GM21447 (cell line): ENCODE measurements around the gene DCLK1.

ENCODE experiments used
- ATAC-seq: cut with Tn5 transposase; IDR thresholded peaks from one replicate; pipeline ENCODE4 v1.9.1; 2021; ENCODE audit not compliant: unreplicated experiment

The DCLK1 gene

GRCh38 chr13:35838356-35838755 lies 292.8 kb downstream of the DCLK1 start:
- no peak for ATAC-seq

- no peak for ATAC-seq
Measured at GRCh38 chr13:35836446-35836845, 294.7 kb downstream of the DCLK1 start.

DNA sequence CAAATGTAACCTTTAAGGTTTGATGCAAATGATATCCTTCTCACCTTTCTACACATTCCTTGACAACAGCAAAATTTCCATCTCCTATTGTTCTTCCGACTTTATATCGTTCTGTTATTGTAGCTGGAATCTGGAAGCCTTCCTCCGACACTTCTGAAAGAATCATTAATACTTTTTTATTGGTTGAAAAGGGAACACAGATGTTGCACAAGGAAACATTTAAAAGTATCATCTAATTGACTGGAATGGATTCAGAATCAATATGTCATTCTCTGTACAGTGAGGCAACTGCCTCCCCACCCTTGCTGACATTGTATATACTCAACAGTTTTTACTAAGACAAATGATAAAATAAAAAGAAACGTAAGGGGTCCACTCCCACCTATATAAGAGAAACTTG lies 295.2 kb downstream of the DCLK1 start:
- no peak for ATAC-seq

- no peak for ATAC-seq
Measured at GRCh38 chr13:35833608-35834275, 297.4 kb downstream of the DCLK1 start.

DNA sequence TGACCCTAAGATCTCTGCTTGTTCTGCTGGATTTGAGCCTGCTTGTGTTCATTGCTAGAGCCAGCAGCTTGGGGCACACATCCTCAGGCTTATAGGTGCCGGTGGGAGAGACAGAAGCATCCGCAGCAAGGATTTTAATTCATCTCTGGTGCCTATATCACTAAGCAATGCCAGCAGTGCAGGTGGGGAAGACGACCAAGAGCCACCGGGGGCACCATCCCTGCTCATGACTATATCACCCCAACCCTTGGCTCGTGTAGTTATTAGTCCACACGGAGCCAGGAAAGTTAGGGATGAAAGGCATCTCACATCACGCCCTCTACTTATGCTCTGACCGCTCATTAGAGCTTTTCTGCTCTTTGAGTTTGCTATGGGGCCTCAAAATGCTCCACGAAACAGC lies 298.2 kb downstream of the DCLK1 start:
- ATAC-seq: no peak

DNA sequence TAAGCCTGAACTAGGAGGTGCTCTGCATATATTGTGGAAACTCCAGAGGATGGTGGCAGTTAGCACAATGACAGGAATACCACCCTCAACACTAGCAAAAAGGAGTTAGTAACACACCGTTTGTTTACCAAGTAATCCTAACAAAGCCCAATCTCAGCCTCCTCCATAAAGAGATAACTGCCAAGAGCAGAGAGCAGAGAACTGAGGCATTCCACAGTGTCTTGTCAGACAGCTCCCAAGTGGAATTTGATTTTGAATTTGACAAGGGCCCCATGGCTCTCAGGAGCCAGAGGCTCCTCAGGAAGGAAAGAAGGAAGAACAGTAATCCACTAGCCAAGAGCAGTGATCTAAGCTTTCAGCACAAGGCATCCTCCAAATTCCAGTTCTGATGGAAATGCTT lies 298.6 kb downstream of the DCLK1 start:
- ATAC-seq: no peak

DNA sequence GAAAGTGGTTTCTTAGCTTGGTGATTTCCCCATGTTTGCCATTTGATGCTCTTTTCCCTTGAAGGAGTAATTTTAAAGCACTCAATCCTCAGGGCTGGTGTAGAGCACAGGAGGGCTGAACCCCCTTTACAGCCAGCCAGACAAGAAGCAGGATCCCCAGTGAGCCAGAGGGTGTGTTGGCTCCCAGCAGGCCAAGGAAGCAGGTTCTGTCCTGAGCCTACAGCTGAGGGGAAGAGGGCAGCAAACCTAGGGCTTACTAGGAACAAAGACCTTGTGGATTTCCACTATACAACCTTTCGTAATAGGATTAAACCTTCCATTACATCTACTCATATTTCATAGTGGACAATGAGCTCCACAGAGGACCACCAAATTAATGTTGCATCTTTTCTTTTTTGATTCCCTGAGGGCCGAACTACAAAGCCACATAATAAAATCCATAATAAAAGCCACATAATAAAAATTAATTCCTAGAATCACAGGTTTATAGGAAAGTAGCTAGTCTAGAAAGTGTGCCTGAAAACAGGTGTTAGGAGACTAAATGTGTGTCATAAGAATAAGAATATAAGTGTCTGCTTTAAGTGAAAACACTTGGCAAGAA lies 300.2 kb downstream of the DCLK1 start:
- no peak for ATAC-seq

DNA sequence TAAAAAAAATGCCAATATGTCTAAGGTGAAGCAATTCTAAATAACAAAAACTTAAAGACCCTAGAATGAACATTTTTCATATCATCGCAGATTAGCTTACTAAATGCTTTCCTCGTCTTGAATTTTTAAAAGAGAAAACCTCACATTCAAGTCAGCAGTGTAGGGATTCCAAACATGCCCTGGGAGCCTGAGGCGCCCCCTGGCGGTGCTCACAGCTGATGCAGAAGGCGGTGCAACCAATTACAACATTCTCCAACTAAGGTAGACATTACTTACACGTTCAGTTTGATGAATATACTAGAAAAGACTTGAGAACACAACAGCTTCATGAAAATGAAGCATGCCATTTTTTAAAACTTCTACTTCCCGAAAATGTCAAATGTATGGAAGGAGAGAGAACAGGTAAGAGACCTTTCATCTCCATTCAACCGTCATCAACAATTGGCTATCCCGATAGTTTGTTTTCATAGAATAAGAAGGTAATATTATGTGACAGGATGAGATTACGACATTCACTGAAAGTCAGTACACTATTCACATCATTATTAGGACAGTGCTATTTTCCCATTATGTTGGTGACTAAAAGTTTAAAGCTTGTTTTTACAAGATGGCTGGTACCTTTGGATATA lies 304.4 kb downstream of the DCLK1 start:
- no peak for ATAC-seq

- no peak for ATAC-seq
Measured at GRCh38 chr13:35824825-35825224, 306.4 kb downstream of the DCLK1 start.

GRCh38 chr13:35824395-35824794 lies 306.8 kb downstream of the DCLK1 start:
- ATAC-seq: no peak

DNA sequence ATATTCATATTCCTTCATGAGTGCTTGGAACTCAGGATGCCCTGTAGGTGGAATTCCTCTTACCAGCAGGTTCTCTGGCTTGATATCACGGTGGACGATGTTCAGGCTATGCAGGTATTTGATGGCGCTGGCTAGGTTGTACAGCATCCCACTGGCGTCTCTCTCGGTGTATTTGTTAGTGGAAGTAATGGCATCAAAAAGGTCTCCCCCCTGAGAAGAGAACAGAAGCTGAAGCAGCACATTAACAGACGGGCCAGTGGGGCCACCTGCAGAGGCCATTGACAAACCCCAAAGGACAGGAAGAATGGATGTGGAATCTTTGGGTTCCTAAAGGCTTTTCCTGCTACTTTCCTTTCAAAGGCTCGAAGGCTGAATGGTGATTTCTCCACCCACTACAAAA lies 308.5 kb downstream of the DCLK1 start:
- ATAC-seq: no peak

GRCh38 chr13:35818633-35819067 lies 312.5 kb downstream of the DCLK1 start:
- ATAC-seq: no peak

DNA sequence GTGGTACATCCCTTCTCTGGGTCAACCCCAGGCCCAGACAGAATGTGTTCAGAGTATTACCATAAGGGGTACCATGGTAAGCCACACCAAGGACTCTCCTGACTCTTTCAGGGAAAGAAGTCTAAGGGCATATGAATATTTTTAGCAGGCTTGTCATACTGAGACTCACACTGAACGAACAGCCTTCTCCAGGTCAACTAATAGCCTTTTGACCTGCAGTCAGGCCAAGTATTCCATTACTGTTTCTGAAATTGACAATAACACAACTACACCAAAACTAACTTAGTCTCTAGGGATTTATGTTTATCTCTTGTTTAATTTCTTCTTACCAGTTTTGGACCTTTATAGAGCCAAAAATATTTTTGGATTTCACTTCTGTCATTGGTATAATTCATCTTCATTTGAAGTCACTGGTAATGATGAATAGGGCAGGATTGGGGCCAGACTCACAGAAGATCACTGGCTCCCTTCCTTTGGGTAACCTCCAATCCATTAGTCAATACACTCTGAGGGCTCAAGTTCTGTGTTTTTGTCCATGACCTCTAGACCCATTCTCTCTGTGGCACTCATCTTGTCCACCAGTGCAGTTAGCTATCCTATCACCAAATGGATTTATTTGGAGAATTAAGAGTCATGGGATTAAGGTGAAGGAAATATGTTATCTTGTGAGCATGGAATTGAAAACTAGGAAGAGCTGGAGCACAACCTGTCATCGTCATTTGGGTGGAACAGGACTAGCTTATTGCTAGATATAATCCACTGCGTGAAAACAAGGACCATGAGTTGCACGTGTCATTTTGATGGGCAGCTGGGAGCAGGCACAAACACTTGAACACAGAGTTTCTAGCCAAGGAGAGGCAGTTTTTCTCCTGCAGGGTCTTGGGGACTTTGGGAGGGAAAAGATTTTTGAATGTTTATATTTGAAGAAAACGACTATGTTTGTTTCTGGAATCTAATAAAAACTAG lies 313.3 kb downstream of the DCLK1 start:
- no peak for ATAC-seq

- no peak for ATAC-seq
Measured at GRCh38 chr13:35814605-35815011, 316.6 kb downstream of the DCLK1 start.

- no peak for ATAC-seq
Measured at GRCh38 chr13:35812736-35813135, 318.4 kb downstream of the DCLK1 start.

DNA sequence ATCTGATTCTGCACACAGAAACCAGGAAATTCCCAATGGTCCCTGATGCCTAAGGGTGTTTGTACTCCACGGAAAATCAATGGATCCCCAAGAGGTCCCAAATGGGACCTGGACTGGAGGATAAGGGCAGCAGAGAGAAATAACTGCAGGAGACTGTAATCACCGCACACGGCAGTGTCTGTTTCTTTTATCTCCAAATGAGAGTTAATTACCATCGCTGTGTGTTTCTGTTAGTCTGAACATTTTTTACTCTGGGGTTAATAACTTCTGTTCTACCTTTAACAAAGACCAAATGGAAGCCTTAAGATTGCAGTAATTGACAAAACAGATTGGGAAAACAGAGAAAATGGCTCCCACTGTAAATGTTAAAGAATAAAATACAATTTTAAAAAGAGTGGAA lies 320.9 kb downstream of the DCLK1 start:
- no peak for ATAC-seq

GRCh38 chr13:35808846-35809245 lies 322.3 kb downstream of the DCLK1 start:
- no peak for ATAC-seq

GRCh38 chr13:35804901-35805300 lies 326.3 kb downstream of the DCLK1 start:
- ATAC-seq: no peak

- no peak for ATAC-seq
Measured at GRCh38 chr13:35797991-35798390, 333.2 kb downstream of the DCLK1 start.

DNA sequence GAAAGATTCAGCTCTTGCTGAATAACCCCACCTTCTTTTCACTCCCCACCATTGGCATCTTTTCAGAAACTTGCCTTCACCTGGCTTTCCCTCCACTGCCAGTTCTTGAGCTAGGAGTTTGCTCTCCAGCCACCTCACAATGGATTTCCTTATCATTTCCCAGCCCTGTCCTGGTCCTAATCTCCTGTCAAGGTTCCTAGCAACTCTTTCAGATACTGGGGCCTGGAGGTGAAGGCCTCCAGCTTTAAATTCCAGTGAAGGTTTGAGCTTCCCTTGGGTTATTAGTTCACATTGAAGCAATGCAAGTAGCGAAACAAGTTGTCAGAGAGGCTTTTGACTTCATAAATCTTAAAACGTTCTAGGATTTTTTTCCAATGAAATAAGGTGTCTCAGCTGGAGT lies 333.9 kb downstream of the DCLK1 start:
- ATAC-seq: no peak

GRCh38 chr13:35796623-35797022 lies 334.6 kb downstream of the DCLK1 start:
- ATAC-seq: no peak
